Astrocyte (in vitro differentiated cells and primary cell): ENCODE results near the gene CTNND1.

ENCODE experiments used
- CTCF ChIP-seq: IDR thresholded peaks from 2 replicates; pipeline ENCODE4 v1.5.1; 2011; ENCODE audit warnings: low read depth, mild to moderate bottlenecking, inconsistent platforms, low read length, moderate library complexity; ENCODE audit not compliant: insufficient read depth
- EZH2 ChIP-seq: IDR thresholded peaks from 2 replicates; pipeline ENCODE4 v1.6.1; 2012; ENCODE audit warnings: mild to moderate bottlenecking, low read length, inconsistent platforms; ENCODE audit not compliant: insufficient read depth

GRCh38 chr11:57773026-57773598, 11.5 kb downstream of the CTNND1 start:
- TF ChIP-seq EZH2 (no peak), CTCF (no peak)
